GM18867 (cell line): Measurements from ENCODE around the gene NCKAP5.
A peak's percentile ranks its signal among the peaks of the same experiment; 100 is the strongest.

Source experiments
- ATAC-seq: cut with Tn5 transposase; IDR thresholded peaks from one replicate; pipeline ENCODE4 v1.9.1; 2021; ENCODE audit warnings: mild to moderate bottlenecking, moderate library complexity; ENCODE audit not compliant: unreplicated experiment

The NCKAP5 gene

GRCh38 chr2:133061874-133062593 is 506.2 kb downstream of the NCKAP5 start:
- no peak for ATAC-seq

- no peak for ATAC-seq
These were observed 514.0 kb downstream of the NCKAP5 start for GRCh38 chr2:133054297-133054696.

DNA sequence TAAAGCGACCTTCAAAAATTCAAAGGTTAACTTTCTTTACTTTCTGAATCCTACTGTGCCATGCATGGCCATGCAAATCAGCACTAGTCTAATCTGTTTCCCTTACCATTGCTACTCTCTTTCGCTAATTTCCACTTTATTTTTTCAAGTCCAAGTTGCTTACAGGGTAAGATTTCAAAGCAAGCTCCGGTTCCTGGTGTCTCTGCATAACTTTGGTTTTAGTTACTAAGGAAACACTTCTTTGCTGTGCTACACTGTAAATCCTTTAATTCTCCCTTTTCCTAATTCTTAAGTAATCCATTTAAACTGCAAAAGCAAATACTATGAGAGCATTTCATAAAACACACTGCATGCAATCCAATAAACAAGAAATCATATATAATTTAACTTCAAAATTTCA is 514.7 kb downstream of the NCKAP5 start:
- ATAC-seq = no peak

DNA sequence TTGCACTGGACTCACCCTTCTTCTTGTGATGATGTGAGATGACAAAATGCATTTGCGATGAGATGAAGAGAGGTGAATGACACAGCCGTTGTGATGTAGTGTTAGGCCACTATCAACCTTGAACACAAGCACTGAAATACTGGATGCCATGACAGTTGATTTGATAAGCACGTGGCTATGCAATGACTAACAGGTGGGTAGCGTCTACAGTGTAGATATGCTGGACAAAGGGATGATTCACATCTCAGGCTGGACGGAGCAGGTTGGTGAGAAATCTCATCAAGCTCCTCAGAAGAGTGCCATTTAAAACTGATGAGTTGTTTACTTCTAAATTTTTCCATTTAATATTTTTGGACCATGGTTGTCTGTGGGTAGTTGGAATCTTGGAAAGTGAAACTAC is 522.5 kb downstream of the NCKAP5 start:
- no peak for ATAC-seq

DNA sequence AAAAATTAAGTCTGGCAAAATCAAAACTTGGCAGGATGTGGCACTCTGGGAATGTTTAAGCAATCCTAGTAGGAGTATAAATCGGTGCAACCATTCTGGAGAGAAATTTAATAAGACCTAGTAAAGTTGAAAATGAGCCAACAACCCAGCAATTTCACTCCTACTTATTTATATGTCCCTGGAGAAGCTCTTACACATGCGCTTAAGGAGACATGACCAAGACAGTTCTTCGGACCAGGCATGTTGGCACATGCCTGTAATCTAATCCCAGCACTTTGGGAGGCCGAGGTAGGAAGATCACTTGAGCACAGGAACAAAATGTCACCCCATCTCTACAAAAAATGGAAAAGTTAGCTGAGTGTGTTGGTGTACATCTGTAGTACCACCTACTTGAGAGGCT is 523.7 kb downstream of the NCKAP5 start:
- ATAC-seq = no peak

- ATAC-seq = no peak
These were observed 528.1 kb downstream of the NCKAP5 start for GRCh38 chr2:133040170-133040569.

GRCh38 chr2:133039531-133039930 is 528.7 kb downstream of the NCKAP5 start:
- no peak for ATAC-seq

DNA sequence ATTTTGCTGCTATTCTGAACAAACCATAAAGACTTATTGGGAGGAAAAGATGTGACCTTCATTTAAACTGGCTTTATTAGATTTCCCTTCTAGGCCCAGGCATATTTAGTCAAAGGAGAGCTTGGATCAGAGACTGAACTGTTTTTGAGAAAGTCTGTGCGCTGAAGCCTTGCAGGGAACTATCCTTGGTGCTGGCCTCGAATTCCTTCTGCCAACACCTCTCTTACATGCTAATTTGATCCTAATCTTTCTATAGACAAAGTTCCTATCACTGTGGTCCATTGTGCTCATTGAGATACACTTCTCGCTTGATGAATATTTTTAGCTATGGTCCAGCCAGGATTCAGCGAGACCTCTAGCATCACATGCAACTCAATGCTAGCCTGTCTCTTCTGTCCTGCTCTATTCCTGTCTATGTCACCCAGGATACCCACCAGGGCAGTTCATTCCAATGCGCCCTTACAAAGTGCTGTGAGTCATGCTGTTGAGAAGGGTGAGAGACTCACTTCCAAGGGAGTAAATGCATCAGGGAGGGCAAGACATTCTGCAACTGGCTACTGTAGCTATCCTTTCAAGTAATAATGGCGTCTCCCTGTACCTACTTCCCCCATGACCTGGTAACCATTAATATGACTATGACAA is 541.6 kb downstream of the NCKAP5 start:
- ATAC-seq = no peak

DNA sequence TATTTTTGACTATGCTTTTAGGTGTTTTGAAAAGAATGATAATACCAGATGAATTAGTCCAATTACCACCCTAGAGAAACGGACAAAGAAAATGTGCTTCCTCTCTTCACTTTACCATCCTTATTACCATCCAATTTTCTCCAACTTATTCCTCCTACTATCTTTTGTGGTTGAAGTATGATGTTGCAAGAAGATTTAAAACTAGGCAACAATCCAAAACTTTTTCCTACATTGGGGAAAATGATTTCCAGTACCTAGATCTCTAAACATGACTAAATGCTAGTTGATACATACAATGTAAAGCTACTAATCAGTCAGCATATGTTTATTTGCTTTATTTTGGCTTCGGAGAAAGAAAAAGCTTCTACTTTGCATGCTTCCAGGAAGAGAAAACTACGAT is 543.3 kb downstream of the NCKAP5 start:
- ATAC-seq = no peak

GRCh38 chr2:133012847-133013734 is 555.2 kb downstream of the NCKAP5 start:
- no peak for ATAC-seq

GRCh38 chr2:133004623-133005022 is 563.6 kb downstream of the NCKAP5 start:
- no peak for ATAC-seq

- ATAC-seq = no peak
These were observed 568.8 kb downstream of the NCKAP5 start for GRCh38 chr2:132999421-132999820.

DNA sequence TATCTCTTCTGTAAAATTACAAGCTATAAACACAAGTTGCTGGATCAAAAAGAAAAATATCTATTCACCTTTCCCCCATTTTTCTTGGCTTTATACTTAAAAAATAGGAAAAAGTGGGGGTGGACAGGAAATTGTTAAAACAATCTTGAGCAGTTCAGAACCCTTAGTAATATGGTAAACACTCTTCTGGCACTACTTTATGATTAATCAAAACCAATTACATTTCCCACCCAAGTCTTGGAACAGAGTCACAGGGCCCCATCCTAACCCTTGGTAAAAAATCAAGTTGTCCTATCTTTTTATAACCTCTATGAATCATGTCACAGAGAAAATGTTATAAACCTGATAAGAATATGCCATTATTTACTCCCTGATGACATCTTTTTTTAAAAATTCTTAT is 570.0 kb downstream of the NCKAP5 start:
- no peak for ATAC-seq

DNA sequence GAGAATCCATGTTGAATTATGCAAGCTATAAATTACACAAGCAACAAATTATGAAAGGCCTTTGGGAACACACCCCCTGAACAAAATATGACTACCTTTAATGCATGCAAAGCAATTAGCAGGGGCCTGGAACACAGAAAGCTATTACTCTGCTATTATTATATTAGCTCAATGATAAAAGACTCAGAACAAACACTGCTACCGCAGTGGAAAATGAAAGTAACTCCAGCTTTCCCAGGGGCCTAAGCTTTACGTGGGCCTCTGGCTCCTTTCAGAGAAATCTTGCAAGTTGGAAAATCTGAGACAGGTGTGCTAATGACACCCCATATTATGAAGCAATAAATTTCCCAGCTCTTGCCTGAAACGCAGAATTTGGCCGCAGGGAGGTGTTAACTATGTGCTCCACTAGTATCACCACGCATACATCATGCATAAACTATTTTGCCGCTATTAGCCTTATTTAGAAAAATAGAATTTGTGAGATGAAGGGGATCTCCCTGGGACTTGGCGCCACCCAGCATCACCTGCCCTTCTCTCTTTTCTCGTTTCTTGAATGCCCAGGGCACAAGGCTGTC is 576.7 kb downstream of the NCKAP5 start:
- ATAC-seq = no peak

DNA sequence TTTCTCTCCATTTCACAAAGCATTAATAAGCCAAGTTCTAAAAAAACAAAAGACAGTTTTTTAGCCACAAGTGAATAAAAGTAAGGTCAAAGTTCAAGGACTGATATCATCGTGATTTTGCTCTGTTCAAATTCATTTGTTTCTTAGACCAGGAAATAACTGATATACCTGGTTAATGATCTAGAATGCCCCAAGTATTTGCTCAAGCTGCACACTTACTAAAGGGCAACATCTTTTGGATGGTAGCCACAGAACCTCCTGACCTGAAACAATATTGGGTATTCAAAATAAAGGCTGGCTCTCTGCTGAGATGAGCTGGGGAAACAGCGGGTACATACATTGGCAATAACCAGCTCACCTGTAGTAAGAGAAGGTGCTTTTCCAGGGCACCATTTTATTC is 583.5 kb downstream of the NCKAP5 start:
- no peak for ATAC-seq

DNA sequence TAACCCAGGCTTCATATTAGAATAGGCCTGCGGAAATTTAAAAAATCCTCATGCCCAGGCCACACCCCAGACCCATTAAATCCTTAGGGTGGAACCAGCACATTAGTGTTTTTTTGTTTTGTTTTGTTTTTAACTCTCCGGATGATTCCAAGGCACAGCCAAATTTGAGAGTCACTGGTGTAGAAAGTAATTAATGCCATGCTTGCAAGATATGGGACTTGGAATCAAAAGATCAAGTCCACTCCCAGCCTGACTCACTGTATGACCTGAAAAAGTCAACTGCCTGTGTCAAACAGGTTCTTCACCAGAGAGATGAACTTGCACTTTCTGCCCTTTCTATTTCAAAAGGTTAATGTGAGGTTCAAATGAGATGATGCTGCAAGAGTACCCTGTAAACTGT is 588.0 kb downstream of the NCKAP5 start:
- no peak for ATAC-seq

DNA sequence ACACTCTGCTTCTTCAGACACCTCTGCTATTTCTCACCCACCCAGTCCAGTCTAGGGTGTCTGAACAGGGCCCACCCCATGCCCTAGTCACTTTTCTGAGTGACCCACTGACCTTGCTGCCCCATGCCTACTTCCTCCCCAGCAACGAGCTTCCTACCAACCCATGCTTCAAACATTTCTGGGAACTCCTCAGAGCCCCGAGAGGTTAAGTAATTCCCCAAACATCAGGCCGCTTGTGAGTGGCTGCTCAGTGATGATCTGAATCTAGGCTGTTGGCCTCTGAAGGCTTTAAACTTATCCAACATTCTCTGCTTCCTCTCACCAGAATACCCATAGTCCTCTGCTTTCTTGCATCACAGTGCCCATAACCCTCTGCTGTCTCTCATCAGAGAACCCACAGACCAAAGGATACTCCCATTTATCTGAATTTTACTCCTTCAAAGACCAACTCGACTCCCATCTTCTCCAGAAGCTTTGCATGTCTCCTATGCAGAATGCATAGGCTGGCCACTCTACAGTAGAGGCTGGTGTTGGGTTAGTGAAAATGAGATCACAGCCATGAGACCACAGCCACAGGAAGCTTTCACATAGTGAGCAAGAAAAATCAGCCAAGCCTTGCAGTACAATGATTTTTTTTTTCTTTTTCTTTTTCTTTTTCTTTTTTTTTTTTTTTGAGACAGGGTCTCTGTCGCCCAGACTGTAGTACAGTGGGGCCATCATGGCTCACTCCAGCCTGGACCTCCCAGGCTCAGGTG is 588.7 kb downstream of the NCKAP5 start:
- ATAC-seq = peak; percentile 85

DNA sequence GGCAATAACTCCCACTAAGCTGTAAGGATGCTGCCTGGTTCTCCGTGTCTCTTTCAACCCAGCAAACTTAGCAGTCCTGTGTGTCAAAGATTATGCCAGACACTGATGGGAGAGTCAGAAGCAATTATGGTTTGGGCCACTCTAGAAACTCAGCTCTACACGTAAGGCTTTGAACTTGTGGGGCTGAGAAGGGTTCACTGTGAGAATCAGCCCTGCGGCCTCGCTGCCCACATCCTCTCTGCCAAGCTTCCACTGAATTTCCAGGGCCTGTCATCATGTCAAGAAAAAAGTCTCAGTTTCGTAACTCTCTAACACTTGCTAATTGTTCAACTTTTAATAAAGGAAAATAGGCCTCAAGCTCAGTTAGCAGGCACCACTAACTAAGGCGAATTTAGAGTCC is 589.4 kb downstream of the NCKAP5 start:
- peak; percentile 50 for ATAC-seq

GRCh38 chr2:132977812-132978529 is 590.3 kb downstream of the NCKAP5 start:
- ATAC-seq = no peak
